Astrocyte (in vitro differentiated cells and primary cell): ENCODE measurements around the gene PPL. TPM values are rescaled to one million over a fixed set of nuclear protein-coding genes. Genes with fewer than 3 reads are reported as not detected.
"Not testable (repeated sequence)": the region's sequence is repeated elsewhere in the genome, so short reads cannot be mapped to it uniquely, and the experiment has no call there.

Experiments used
- DNase-seq: peaks from one replicate; pipeline ENCODE4 v3.0.0-alpha.2; 2010; ENCODE audit warnings: low read depth
- FAIRE-seq: peaks from 2 replicates; lab custom pipeline; 2011; peaks lifted over from hg19 to GRCh38; lab: Jason Lieb, UNC
- H2AFZ ChIP-seq: 2 replicates; pipeline ENCODE4 v1.6.0; 2012; ENCODE audit warnings: low read depth, low read length, inconsistent platforms
- H3K27ac ChIP-seq: 2 replicates; pipeline ENCODE4 v1.5.1; 2011; ENCODE audit warnings: low read depth, low read length, inconsistent platforms
- H3K27me3 ChIP-seq: 2 replicates; pipeline ENCODE4 v1.6.0; 2011; ENCODE audit warnings: low read length, inconsistent platforms; ENCODE audit not compliant: insufficient read depth
- H3K36me3 ChIP-seq: 2 replicates; pipeline ENCODE4 v1.5.1; 2011; ENCODE audit warnings: low read length, inconsistent platforms; ENCODE audit not compliant: insufficient read depth
- H3K4me1 ChIP-seq: 2 replicates; pipeline ENCODE4 v1.5.1; 2011; ENCODE audit warnings: low read length, inconsistent platforms; ENCODE audit not compliant: insufficient read depth
- H3K4me2 ChIP-seq: 2 replicates; pipeline ENCODE4 v1.6.0; 2012; ENCODE audit warnings: low read length, inconsistent platforms
- H3K4me3 ChIP-seq: 2 replicates; pipeline ENCODE4 v1.5.1; 2011; ENCODE audit warnings: low read depth, mild to moderate bottlenecking, low read length, inconsistent platforms; ENCODE audit not compliant: insufficient read depth
- H3K79me2 ChIP-seq: 2 replicates; pipeline ENCODE4 v1.6.0; 2012; ENCODE audit warnings: mild to moderate bottlenecking, low read length, inconsistent platforms; ENCODE audit not compliant: insufficient read depth
- H3K9ac ChIP-seq: 2 replicates; pipeline ENCODE4 v1.6.0; 2012; ENCODE audit warnings: mild to moderate bottlenecking, low read length, inconsistent platforms
- H3K9me3 ChIP-seq: 2 replicates; pipeline ENCODE4 v1.5.1; 2012; ENCODE audit warnings: low read depth, mild to moderate bottlenecking, low read length, inconsistent platforms; ENCODE audit not compliant: insufficient read depth
- H4K20me1 ChIP-seq: 2 replicates; pipeline ENCODE4 v1.6.0; 2012; ENCODE audit warnings: low read length, inconsistent platforms; ENCODE audit not compliant: insufficient read depth
- H3K27ac Mint-ChIP-seq: one replicate; pipeline ENCODE4 v1.8.0; 2021; ENCODE audit warnings: mild to moderate bottlenecking, mixed read lengths; ENCODE audit not compliant: unreplicated experiment
- H3K27me3 Mint-ChIP-seq: one replicate; pipeline ENCODE4 v1.8.0; 2021; ENCODE audit warnings: low read depth, mixed read lengths; ENCODE audit not compliant: unreplicated experiment
- H3K36me3 Mint-ChIP-seq: one replicate; pipeline ENCODE4 v1.8.0; 2021; ENCODE audit warnings: low read depth, mixed read lengths; ENCODE audit not compliant: unreplicated experiment
- H3K4me1 Mint-ChIP-seq: one replicate; pipeline ENCODE4 v1.8.0; 2021; ENCODE audit warnings: low read depth, mixed read lengths; ENCODE audit not compliant: unreplicated experiment
- H3K4me3 Mint-ChIP-seq: one replicate; pipeline ENCODE4 v1.8.0; 2021; ENCODE audit warnings: mild to moderate bottlenecking, moderate library complexity, mixed read lengths; ENCODE audit not compliant: unreplicated experiment
- H3K9me3 Mint-ChIP-seq: one replicate; pipeline ENCODE4 v1.8.0; 2021; ENCODE audit warnings: mild to moderate bottlenecking, mixed read lengths; ENCODE audit not compliant: unreplicated experiment
- EZH2 ChIP-seq: IDR thresholded peaks from 2 replicates; pipeline ENCODE4 v1.6.1; 2012; ENCODE audit warnings: mild to moderate bottlenecking, low read length, inconsistent platforms; ENCODE audit not compliant: insufficient read depth
- total RNA-seq: library from RNA; stranded (reverse); gene quantifications from 2 replicates; pipeline ENCODE4 v1.2.1, GENCODE V29; 2021
- TF ChIP-seq, protein P1 (sequence below): IDR thresholded peaks from 2 replicates; pipeline ENCODE4 v1.5.1; 2011; ENCODE audit warnings: low read depth, mild to moderate bottlenecking, inconsistent platforms, low read length, moderate library complexity; ENCODE audit not compliant: insufficient read depth

PPL gene
- total RNA-seq, 1 donor from 2014 or later: 12.3 TPM

DNA sequence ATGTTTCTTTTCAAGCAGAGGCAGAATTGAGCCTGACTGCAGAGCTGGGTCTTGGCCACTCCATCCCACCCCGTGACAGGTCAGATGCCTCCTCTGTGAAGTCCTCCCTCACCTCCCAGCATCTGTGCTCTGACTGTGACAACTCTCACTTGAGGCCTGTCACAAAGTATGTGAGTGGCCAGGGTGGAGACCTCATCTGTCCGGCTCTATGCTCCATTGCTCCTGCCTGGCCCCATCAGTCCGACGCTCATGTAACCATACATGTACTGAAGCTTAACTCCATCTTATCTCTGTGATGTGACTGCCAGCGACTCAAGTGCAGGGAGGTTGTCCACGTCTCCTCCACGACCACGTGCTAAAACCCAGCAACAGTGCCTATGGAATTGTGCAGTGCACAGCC, 3.5 kb downstream of the PPL start:
- no peak for TF ChIP-seq EZH2
- TF ChIP-seq, protein P1, sequence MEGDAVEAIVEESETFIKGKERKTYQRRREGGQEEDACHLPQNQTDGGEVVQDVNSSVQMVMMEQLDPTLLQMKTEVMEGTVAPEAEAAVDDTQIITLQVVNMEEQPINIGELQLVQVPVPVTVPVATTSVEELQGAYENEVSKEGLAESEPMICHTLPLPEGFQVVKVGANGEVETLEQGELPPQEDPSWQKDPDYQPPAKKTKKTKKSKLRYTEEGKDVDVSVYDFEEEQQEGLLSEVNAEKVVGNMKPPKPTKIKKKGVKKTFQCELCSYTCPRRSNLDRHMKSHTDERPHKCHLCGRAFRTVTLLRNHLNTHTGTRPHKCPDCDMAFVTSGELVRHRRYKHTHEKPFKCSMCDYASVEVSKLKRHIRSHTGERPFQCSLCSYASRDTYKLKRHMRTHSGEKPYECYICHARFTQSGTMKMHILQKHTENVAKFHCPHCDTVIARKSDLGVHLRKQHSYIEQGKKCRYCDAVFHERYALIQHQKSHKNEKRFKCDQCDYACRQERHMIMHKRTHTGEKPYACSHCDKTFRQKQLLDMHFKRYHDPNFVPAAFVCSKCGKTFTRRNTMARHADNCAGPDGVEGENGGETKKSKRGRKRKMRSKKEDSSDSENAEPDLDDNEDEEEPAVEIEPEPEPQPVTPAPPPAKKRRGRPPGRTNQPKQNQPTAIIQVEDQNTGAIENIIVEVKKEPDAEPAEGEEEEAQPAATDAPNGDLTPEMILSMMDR: no peak
- Histone ChIP-seq H3K79me2 (no peaks in the 10 kb centered on the region), H3K27me3 (peaks cover 26% of the 10 kb centered on the region), H3K4me2 (no peak overlapping the region), H3K4me1 (peaks cover 4% of the 10 kb centered on the region), H4K20me1 (peaks cover 3% of the 10 kb centered on the region), H3K9ac (no peak overlapping the region), H3K36me3 (no peaks in the 10 kb centered on the region), H3K27ac (no peak overlapping the region), H2AFZ (no peak overlapping the region), H3K4me3 (no peak overlapping the region), H3K9me3 (no peaks in the 10 kb centered on the region)
- H3K27ac Mint-ChIP-seq: no peak overlapping the region
- FAIRE-seq (no peak), DNase-seq (no peak)
- peaks cover 2% of the 10 kb centered on the region for H3K36me3 Mint-ChIP-seq
- peaks cover 8% of the 10 kb centered on the region for H3K27me3 Mint-ChIP-seq
- H3K4me3 Mint-ChIP-seq: no peak overlapping the region
- H3K9me3 Mint-ChIP-seq: peaks cover 2% of the 10 kb centered on the region
- no peaks in the 10 kb centered on the region for H3K4me1 Mint-ChIP-seq

GRCh38 chr16:4931381-4931780, 5.6 kb downstream of the PPL start:
- no peak overlapping the region for H3K27ac Mint-ChIP-seq
- peaks cover 3% of the 10 kb centered on the region for H4K20me1 ChIP-seq

GRCh38 chr16:4929619-4930018, 7.3 kb downstream of the PPL start:
- not testable (repeated sequence) for H3K9me3 Mint-ChIP-seq, H3K79me2 ChIP-seq, H3K4me3 ChIP-seq, H2AFZ ChIP-seq, H3K4me2 ChIP-seq, H3K27ac Mint-ChIP-seq, H3K4me1 ChIP-seq, H3K36me3 Mint-ChIP-seq, H3K27ac ChIP-seq, FAIRE-seq, H3K4me1 Mint-ChIP-seq, H3K9me3 ChIP-seq, H3K36me3 ChIP-seq, H3K9ac ChIP-seq, H4K20me1 ChIP-seq, H3K27me3 Mint-ChIP-seq, H3K4me3 Mint-ChIP-seq, DNase-seq
- peaks cover 13% of the 10 kb centered on the region for H3K27me3 ChIP-seq

More at GRCh38 chr16:4931381-4931780, 5.6 kb downstream of the PPL start:
- Histone ChIP-seq H3K9ac (no peak overlapping the region), H3K9me3 (peaks cover 4% of the 10 kb centered on the region), H3K27ac (no peak overlapping the region), H3K27me3 (peaks cover 16% of the 10 kb centered on the region), H3K4me1 (no peaks in the 10 kb centered on the region), H3K4me3 (no peak overlapping the region), H3K36me3 (no peaks in the 10 kb centered on the region), H3K79me2 (no peaks in the 10 kb centered on the region), H3K4me2 (no peak overlapping the region), H2AFZ (no peak overlapping the region)
- Mint-ChIP-seq H3K4me3 (no peak overlapping the region), H3K27me3 (peaks cover 8% of the 10 kb centered on the region), H3K36me3 (peaks cover 6% of the 10 kb centered on the region), H3K4me1 (no peaks in the 10 kb centered on the region), H3K9me3 (peaks cover 7% of the 10 kb centered on the region)
- TF ChIP-seq EZH2: no peak
- TF ChIP-seq, protein P1: no peak
- FAIRE-seq: no peak
- DNase-seq: no peak
